SK-MEL-5 (cell line): ENCODE data around the gene MYH7. TPM values are rescaled to one million over a fixed set of nuclear protein-coding genes. Genes with fewer than 3 reads are reported as not detected.

Source experiments
- DNase-seq: peaks from one replicate; pipeline ENCODE4 v3.0.0-alpha.2; 2016; ENCODE audit warnings: low read depth, low spot score
- in situ Hi-C: cut with HindIII; loops from 2 replicates; pipeline ENCODE4 v1.10.0; 2016; ENCODE audit warnings: low sequenced_read_pairs, high pct_unique_total_duplicates, low pct_unique_long_range_greater_than_20kb
- small RNA-seq, 2 experiments: library from RNA; depleted of rRNA; stranded (forward); fragments of <200 nt; gene quantifications; one replicate each; pipeline ENCODE3, GENCODE V24; 2014
- total RNA-seq: library from RNA; depleted of rRNA; stranded (reverse); fragments of >200 nt; shearing (Covaris generic); gene quantifications from 2 replicates; pipeline ENCODE4 v1.2.3, GENCODE V29; 2014; rRNA removed

The MYH7 gene
- total RNA-seq, 1 experiment from 2014 or later: 0.05 TPM

DNA sequence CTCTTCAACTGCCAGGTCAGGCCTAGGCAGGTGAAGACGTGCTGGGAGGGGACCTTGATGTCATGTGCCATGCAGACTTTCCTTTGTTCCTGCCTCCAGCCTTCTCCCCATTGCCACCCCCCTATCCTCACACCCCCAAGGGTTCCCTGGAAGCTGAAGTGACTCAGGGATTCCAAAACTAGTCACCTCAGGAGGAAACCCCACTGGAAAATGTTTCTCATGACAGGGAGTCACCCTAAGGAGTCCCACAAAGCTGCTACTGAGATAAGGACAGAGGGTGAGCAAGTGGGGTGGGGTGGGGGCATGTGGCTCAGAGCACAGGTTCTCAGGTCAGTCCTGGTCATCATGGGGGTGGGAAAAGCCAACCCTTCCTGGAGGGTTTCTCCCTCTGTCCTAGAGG, 65.2 kb downstream of the MYH7 start:
- no peak for DNase-seq
- in situ Hi-C loops: no loop called here

DNA sequence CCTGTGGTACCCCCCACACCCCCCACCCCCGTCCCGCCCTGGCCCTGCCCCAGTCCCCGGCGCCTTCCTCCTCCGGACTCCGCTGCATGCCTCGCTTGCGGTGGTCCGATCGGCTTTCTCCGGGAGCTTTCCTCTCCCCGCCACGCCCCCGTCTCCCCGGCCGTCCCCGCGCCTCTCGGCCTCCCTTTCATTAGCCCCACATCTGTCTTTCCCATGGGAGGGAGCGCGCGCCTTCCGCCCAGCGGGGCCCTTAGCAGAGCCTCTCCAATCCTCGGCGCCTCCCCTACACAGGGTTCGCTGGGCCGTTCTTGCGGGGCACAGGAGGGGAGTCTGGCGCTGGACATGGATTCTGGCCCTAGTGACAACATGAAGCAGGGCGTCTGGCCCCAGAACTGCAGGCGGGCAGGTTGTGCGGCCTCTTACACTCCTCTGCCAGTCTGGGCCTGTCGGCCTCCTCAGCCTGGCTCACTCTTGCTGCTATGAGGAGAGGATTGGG, 69.0 kb downstream of the MYH7 start:
- in situ Hi-C loops: no loop called here
- no peak for DNase-seq

DNA sequence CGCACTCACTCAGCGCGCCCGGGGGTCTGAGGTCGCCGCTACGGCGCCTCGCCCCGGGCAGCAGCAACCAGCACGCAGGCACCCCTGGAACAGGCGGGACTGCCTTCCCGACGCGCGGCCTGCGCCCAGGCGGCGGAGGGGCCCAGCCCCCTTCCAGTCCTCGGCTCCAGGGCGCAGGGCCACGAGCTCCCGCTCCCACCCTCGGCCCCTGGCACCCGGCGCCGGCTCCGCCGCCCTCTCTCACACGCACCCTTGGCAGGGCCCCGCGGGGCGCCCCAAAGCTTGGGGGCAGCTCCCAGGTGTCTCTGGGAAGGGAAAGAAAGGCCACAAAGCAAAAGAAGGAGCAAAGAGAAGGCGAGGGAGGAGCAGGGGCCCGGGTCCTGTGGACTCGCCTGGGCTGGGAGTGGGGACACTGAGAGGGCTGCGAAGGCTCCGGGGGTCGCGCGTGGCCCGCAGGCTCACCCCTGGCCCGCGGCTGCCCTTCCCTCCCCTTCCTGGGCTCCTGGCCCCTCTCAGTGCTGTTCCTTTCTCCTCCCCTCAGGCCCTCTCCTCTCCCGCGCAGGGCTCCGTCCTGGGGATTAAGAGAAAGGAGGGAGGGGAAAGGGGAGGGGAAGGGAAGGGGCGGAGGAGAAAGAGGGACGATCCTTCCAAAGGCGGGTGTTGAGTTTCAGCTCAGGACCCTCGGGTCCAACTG, 69.6 kb downstream of the MYH7 start:
- no peak for DNase-seq
- in situ Hi-C loops: no loop called here

DNA sequence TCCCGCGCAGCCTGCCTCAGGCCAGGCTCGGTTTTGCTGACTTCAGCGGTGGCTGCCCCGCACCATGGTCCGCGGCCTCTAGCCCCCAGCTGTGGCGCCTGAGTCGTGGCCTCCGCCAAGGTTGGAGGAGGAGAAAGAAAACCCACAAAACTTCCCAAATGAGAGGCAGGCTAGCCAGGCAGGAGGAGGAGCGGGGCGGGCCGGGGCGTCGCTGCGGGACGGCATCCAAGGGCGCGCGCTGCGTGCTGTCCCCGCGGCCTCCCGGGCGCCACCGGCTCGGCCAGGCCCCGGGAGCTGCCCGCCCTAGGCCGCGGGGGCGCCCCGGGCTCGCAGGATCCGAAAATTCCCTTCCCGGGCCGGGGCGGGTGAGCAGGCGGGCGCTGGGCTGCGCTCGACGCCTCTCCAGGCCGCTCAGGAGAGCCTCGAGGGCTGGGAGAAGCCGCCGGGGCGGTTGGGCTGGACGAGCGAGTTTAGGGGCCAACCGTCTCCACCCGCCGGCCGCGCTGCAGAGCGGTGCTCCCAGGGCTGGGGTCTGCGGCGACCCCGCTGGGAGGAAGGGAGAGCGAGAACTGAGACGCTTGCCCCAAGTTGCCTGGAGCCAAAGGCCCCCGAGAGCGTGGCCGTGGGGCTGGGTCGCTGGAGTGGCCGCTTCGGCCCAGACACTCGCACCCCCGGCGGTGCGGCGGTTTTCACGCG, 70.3 kb downstream of the MYH7 start, which contains the start of gene EFS:
TSS of gene EFS (minus strand) at position 137 of the 696 bp plus-strand sequence. CDS start 147 bp downstream, outside the sequence.
- no peak for DNase-seq
- in situ Hi-C loops: no loop called here

DNA sequence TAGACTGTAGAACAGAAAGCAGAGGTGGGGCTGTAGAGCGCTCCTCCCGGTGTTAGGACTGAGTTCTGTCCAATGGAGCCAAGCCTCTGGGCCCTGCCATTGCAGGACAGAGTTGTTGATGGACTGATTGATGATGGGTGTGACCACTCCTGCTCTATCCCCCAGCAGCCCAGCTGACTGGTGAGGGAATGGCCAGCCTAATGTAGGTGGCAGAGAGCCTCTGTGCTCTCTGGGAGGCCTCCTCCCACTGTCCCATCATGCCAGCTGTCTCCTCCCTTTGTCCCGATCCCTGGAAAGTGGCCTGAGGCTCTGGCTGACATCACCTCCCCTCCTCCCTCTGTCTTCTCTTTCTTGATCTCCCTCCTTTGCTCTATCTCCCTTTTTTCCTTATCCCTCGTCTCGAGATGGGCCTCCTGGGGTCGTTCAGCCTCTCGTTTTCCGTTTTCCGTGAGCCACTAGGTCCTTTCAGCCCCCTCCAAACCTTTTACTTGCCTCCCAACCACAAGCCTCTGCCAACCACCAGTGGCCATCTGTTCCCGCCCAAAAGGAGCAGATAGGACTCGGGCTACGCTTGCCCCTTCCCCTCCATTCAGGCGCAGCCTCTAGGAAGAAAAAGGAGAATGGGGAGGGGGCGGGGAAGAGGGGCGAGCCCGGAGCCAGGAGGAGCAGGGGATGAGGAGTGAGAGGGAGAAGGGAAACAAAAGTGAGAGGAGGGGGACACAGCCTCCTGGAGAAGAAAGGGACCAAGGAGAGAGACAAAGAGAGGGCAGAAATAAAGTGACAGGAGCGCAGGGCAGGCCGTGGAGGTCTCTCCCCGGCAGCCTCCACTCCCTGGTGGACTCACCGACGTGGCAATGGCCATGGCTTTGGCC, 71.1 kb downstream of the MYH7 start:
- in situ Hi-C loops: no loop called here

More for the DNA sequence above, 71.1 kb downstream of the MYH7 start:
- no peak for DNase-seq

Small RNA genes lying within 50 kb of the gene (small RNA-seq; reads per million reads assigned to genes)
- gene MIR208A: 0 reads per million in 2 experiments
- 0 reads per million in 2 experiments for gene MIR208B

Other genes with a start within 250 kb of the MYH7 start
- gene RNF212B, start 197.7 kb downstream of the MYH7 start, total RNA-seq: not detected in 2 replicates
- gene HOMEZ, start 149.5 kb downstream of the MYH7 start, total RNA-seq: 12.8 TPM in 2 replicates
- gene PPP1R3E, start 132.8 kb downstream of the MYH7 start, total RNA-seq: 3.6 and 3.9 TPM in 2 replicates
- gene BCL2L2, start 128.8 kb downstream of the MYH7 start, total RNA-seq: 19.1 and 20.9 TPM in 2 replicates
- gene PABPN1, start 114.2 kb downstream of the MYH7 start, total RNA-seq: 45.9 and 50.8 TPM in 2 replicates
- gene SLC22A17, start 82.8 kb downstream of the MYH7 start, total RNA-seq: 9.5 and 10.7 TPM in 2 replicates
- not detected in 2 replicates for gene EFS, start 70.5 kb downstream of the MYH7 start, total RNA-seq
- gene IL25, start 62.9 kb downstream of the MYH7 start, total RNA-seq: not detected in 2 replicates
- not detected in 2 replicates for gene CMTM5, start 58.6 kb downstream of the MYH7 start, total RNA-seq
- gene MYH6, start 27.4 kb downstream of the MYH7 start, total RNA-seq: not detected in 2 replicates
- gene NGDN, start 34.0 kb upstream of the MYH7 start, total RNA-seq: 61.6 and 63.6 TPM in 2 replicates
- gene ZFHX2, start 116.1 kb upstream of the MYH7 start, total RNA-seq: not detected in 2 replicates
- 9.5 and 11.9 TPM in 2 replicates for gene THTPA, start 120.6 kb upstream of the MYH7 start, total RNA-seq
- gene AP1G2, start 132.1 kb upstream of the MYH7 start, total RNA-seq: 13.0 and 14.9 TPM in 2 replicates
- gene JPH4, start 143.1 kb upstream of the MYH7 start, total RNA-seq: not detected in 2 replicates
- 0.42 and 1.5 TPM in 2 replicates for gene DHRS2, start 200.7 kb upstream of the MYH7 start, total RNA-seq